ENCODE results near the gene VEZT.
"Not testable (repeated sequence)": the region's sequence is repeated elsewhere in the genome, so short reads cannot be mapped to it uniquely, and the experiment has no call there.

VEZT gene

GRCh38 chr12:95324246-95324645, 106.6 kb downstream of the VEZT start:
- DNase-seq: not testable (repeated sequence)

- DNase-seq: no peak
Observed at GRCh38 chr12:95325501-95325900, 107.9 kb downstream of the VEZT start.

- no peak for DNase-seq
Observed at GRCh38 chr12:95326445-95326844, 108.8 kb downstream of the VEZT start.

GRCh38 chr12:95326855-95327254, 109.2 kb downstream of the VEZT start:
- no peak for DNase-seq

- DNase-seq: no peak
Observed at GRCh38 chr12:95328708-95329107, 111.1 kb downstream of the VEZT start.

- DNase-seq: no peak
Observed at GRCh38 chr12:95335948-95336347, 118.3 kb downstream of the VEZT start.

- DNase-seq: no peak
Observed at GRCh38 chr12:95336387-95337067, 118.9 kb downstream of the VEZT start.

- no peak for DNase-seq
Observed at GRCh38 chr12:95337146-95337545, 119.5 kb downstream of the VEZT start.

- no peak for DNase-seq
Observed at GRCh38 chr12:95339086-95339788, 121.6 kb downstream of the VEZT start.

- DNase-seq: no peak
Observed at GRCh38 chr12:95342008-95342407, 124.4 kb downstream of the VEZT start.

- DNase-seq: no peak
Observed at GRCh38 chr12:95343461-95344230, 126.0 kb downstream of the VEZT start.

- no peak for DNase-seq
Observed at GRCh38 chr12:95349291-95349690, 131.7 kb downstream of the VEZT start.

- DNase-seq: no peak
Observed at GRCh38 chr12:95351748-95352147, 134.1 kb downstream of the VEZT start.
